HG03039 (cell line): Measurements from ENCODE around the gene NTPCR.
"Not testable (repeated sequence)": the region's sequence is repeated elsewhere in the genome, so short reads cannot be mapped to it uniquely, and the experiment has no call there.

Experiments
- ATAC-seq: cut with Tn5 transposase; IDR thresholded peaks from one replicate; pipeline ENCODE4 v1.9.1; 2021; ENCODE audit warnings: mild to moderate bottlenecking, moderate library complexity; ENCODE audit not compliant: unreplicated experiment

NTPCR gene

DNA sequence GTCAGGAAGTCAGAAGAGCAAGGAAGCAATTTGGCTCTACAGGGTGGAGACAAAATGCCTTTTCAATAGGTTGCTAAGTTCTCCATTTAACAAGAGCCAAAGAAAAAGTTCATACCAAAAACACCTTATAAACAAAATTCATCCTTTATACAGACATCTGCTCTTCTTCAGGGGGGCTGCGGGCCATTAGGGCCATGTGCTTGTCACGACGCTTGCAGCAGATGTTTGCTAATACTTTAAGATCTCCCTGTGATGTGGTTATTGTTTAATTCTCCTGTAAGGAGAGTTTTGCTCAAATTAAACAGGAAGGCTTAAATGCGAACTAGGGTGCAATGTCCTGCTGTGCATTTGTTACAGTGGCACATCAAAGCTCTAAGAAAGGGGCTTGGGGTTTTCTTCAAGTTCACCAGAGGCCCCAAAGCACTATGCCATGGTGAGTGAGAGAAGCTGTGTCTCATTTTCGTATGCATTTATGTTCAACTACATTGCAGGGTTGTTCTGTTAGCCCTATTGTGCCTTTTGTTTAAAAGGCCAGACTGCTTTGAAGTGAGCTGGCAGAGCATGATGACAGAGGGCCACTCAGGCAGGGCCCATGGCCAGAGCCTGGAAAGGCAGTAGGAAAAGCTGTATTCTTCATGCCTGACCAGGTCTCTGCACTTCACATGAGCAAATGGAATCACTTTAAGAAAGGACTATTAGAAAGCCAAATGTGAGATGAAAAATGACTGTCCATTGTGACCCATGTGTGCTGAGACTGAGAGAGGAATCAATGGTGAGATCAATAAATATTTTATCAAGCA, 24.8 kb upstream of the NTPCR start:
- no peak for ATAC-seq

DNA sequence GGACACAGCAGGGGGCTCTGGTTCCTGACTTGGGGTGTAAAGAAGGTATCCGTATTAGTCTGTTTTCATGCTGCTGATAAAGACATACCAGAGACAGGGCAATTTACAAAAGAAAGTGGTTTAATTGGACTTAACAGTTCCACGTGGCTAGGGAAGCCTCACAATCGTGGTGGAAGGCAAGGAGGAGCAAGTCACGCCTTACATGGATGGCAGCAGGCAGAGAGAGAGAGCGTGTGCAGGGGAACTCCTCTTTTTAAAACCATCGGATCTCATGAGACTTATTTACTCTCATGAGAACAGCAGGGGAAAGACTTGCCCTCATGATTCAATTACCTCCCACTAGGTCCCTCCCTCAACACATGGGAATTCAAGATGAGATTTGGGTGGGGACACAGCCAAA, 23.2 kb upstream of the NTPCR start:
- not testable (repeated sequence) for ATAC-seq

DNA sequence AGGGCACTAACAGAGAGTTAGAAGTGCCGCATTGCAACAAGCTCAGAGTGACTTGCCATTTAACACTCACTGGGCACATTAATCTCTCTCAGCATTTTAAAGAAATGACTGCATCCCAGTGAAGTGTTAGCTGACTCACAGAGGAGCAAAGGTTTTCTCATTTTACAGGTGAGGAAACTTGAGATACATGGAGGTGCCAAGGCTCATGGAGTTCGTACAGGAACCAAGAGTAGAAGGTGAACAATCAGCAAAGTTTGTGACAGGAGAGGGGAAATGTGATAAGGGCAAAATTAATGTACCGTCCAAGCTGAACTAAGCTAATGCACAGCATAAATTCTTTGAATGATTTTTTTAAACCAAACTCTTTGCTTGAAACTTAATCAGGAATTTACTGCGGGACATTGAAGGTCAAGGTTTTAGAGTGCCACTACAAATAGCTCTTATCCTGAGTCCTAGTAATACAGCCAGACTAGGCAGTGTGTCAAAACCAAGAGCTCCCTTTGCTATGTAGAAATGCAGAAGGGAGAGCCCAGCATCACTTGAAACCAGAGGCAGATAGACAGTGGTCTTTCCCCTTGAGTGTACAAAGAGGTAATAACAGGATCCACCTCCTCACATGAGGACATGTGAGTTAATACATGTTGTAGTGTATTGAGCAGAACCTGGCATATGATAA, 22.4 kb upstream of the NTPCR start:
- no peak for ATAC-seq

DNA sequence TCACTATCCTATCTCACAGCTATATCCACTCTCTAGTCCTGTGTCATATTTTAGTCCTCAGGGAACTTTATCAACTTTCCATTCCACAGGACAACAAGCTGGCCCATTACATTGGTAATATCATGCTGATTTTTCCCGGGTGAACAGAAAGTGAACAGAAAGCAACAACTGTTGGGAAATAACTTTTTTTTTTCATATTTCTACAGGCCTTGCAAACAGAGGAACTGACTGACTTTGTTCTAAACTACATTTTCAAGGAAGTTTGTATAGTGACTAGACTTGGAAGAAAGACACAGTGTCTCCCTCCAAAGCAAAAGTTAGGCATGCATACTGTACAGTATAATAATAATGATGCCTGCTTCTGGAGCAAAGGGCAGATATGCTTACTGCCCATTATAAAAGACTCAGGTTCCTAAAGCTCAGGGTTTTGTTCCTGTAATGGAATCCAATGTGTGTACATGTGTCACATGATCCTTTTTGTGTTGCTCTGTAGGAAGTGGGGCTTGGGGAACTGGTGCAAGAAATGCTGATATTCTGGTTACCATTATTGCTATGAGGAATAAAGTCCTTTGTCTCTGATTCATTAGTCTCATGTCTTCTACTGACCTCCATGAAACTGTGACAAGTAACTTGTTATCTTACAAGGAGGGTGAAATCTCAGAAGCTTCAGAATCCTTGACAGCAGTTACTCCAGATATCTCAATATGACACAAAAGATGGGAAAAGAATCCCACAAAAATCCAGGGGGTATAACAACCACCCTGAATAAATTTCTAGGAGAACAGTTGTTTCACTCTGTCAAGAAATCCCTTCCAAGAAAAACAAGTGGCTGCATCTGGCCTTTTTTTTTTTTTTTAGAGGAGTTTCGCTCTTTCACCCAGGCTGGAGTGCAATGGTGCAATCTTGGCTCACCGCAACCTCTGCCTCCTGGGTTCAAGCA, 17.7 kb upstream of the NTPCR start:
- no peak for ATAC-seq

DNA sequence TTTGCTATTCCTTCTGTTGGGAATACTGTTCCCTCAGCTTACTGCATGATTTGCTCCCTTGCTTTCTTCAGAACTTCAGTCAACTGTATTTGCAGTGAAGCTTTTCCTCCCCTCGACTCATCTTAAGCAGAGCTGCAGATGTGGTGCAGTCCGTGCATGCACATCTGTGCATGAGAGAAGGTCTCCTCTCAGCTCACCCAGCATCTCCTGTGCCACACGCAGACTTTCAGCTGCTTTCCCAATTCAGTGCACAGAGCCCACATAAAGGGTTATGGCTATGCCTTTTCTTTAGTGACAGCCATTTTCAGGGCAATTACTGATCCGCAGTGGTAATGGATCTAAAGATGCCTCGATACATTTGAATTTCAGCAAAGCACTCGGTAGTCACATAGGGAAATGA, 13.5 kb upstream of the NTPCR start:
- ATAC-seq, result no peak

DNA sequence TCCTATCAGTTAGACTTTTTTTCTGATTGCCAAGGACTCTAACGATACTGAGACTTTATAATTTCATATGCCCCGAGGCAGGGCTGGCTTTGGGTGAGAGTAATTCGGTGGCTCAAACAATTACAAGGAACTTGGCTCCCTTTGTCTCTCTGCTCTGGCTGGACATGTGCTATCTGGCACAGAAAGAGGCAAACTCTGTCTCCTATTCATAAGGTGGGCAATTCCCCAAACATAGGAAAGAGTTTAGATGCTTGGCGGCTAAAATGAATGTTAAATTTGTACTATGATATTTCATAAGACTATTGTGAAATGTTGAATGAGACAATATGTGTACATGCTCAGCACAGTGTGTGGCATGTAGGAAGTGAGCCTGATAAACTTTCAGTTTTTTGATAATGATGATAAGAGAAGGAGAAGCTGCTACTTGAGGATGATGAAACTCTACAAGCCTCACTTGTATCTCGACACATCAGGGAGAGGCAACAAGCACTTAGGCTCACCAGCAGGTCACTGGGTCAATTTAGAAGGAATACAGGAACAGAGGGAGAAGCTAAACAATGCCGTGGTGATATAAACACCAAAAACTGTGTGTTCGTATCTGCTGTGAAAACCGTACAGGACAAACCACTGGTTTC, 12.6 kb upstream of the NTPCR start:
- no peak for ATAC-seq

DNA sequence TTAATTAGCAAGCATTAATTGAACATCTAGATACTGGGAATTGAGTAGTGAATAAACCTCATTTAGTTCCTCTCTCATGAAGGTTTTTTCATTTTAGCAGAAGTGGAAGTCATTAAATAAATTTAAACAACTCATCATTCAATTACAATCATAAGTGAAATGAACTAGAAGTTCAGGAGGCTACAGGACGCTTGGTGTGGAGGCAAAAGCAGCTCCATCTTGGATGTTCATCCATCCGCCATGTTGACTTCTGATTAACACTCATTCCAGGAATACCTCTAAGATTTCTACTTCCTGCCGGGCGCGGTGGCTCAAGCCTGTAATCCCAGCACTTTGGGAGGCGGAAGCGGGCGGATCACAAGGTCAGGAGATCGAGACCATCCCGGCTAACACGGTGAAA, 11.5 kb upstream of the NTPCR start:
- ATAC-seq, result no peak

DNA sequence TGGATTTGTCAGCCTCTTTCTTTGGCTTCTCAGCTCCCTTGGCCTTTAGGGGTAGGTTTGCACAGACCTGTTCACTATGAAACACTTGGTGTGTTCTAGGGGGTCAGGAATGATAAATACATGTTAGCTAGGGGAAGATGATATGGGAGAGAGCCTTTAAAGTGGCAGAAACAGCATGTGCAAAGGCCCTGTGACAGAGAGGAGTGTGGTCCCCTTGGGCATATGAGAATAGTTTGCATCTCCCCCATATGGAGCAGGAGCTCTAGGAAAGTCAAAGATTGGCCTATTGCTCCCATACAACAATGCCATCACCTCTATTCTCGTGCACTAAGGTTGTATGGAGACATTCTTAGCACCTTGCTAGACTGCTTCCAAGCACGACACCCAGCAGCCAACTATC, 10.7 kb upstream of the NTPCR start:
- no peak for ATAC-seq

DNA sequence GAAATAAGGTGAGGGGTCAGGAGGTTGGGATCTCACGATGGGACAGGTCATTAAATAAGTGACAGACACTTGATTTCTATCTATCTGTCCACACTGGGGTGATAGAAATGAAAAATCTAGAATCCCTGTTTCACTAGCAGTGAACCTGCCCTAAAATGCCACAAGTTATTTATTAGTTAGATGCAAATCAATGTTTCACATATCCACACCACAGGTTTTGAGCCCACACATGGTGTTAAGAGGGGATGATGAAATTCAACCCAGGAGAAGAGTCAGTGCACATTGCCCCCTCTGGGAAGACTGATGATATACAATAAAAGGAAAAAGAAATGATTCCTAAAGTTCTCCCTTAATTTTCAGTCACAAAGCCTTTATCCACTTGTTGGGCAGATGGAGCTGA, 10.1 kb upstream of the NTPCR start:
- ATAC-seq, result no peak

DNA sequence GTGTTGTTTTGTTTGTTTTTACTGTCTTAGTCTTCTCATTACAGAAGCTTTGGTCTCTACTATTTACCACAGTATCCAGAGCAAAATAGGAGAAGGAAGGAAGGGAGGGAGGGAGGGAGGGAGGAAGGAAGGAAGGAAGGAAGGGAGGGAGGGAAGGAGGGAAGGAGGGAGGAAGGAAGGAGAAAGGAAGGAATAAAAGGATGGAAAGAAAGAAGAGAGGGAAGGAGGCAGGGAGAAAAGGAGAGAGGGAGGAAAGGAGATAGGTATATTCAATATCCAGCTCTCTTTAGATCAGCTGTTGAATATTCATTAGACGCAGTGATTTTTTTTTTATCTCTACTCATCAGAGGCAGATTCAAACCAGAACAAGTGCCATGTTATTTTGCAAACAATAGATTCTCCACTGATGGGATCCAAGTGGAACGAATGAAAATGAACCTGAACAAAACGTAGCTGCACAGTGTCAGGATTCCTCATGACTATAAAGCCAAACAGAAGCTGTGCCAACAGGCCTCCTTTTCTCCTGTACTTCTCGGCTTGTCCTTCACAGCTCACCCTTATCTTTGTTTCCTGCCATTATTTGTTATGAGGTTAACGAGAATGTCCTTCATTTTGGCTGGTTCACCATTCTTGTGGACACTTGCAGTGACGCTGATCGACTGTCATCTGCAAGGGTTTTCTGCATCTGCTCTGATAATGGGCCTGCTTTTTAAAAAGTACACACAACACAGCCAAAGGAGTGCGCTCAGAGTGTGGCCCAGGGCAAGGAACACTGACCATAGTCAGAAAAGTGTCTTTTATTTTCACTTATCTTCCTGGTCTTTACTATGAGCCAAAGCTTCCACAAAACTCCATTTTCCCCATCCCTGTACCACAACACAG, 7.8 kb upstream of the NTPCR start:
- ATAC-seq, result no peak

DNA sequence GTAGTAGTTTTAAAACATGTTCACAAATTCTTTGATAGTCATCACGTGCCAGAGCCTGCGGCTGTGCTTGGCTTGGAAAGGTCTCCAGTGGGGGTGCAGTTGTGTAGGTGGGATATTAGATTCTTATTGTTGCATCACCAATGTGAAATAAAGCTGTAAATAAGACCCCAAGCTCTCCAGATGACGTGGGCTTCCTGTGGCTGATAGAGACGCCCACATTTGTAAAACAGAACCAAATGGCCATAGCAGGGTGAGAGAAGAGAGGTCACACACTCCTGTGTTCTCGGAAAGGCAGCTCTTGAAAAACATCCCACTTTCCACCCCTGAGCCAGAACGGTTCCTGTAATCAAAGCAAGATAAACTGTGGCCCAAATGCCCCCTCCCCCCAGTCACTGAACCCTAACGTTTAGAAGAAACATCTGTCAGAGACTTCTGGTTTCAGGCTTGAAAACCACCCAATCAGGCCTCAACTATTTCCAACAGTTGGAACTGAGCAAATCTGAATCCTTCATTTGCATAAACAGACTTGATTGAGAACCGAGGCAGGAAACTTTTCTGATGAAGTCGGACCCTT, 6.6 kb upstream of the NTPCR start:
- no peak for ATAC-seq

DNA sequence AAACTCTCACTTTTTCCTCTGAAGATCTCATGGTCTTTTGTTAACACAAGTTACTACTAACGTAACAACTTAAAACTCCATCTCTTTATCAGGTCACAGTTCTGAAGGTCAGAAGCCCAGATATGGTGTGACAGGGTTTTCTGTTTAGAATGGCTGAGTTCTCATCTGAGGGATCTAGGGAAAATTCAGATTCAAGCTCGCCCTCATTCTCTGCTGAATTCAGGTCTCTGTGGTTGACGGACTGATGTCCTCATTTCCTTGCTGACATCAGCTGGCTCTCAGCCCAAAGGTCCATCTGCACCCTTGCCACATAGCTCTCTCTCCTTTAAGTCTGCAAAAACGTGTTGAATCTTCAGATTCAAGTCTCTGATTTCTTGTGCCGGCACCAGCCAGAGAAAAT, 6.1 kb upstream of the NTPCR start:
- no peak for ATAC-seq

DNA sequence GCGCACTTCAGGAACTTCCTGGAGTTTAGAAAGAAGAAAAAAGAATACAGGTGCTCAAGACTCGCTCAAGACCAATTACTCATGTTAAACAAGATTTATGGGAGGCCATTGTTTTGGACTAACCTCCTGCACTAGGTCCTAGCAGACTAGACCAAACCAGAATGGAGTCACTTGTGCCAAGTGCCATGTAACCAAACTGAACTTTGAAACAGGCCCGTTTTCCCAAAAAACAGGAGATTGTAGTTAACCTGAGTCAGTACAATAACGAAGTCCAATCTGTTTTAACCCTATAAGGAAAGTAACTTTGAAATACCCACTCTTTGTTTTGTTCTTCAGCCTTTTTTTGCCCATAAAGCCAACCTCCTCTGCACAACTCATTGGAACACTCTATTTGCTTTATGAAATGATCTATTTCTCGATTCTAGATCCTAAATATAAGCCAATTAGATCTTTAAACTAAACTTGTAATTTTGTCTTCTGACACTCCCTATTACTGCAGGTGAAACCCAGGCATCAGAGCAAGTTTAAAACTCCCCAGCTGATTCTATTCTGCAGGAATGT, 695 bp upstream of the NTPCR start:
- ATAC-seq, result no peak

DNA sequence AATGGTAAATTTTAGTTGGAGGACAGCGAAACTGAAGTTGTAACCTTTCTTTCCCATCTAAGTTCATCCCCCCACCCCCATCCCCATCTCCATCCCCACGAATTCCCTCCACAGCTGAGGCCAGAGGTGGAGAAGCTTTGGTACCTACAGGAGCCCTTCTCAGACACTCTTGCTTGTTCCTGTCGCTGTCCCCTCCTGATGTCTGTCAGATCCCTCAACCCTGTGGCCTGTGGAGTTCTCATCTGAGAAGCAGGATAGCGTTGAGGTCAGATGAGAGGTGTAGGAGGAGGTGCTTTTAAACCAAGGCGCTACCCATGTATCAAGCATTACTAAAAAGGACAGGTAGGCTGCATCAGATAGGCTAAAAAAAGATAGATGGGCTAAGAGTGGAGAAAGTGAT, 769 bp downstream of the NTPCR start:
- ATAC-seq, result no peak

DNA sequence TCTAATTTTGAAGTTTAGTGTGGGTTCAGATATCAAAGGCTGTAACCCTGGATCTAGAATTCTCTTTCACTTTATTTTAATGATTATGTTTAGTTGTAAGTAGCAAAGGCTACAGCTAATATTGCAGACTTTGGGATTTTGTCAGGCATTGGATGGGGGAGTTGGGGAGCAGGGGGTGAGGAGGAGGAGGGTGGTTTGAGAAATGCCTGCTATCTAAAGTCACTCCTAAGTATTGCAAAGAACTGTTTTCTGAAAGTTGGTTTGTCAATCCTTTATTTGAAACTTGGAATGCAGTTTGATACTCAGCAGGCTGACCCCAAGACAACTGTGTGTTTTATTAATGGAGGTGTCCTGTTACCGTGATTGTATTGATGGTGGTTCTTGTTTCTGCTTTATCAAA, 1.2 kb downstream of the NTPCR start:
- no peak for ATAC-seq

DNA sequence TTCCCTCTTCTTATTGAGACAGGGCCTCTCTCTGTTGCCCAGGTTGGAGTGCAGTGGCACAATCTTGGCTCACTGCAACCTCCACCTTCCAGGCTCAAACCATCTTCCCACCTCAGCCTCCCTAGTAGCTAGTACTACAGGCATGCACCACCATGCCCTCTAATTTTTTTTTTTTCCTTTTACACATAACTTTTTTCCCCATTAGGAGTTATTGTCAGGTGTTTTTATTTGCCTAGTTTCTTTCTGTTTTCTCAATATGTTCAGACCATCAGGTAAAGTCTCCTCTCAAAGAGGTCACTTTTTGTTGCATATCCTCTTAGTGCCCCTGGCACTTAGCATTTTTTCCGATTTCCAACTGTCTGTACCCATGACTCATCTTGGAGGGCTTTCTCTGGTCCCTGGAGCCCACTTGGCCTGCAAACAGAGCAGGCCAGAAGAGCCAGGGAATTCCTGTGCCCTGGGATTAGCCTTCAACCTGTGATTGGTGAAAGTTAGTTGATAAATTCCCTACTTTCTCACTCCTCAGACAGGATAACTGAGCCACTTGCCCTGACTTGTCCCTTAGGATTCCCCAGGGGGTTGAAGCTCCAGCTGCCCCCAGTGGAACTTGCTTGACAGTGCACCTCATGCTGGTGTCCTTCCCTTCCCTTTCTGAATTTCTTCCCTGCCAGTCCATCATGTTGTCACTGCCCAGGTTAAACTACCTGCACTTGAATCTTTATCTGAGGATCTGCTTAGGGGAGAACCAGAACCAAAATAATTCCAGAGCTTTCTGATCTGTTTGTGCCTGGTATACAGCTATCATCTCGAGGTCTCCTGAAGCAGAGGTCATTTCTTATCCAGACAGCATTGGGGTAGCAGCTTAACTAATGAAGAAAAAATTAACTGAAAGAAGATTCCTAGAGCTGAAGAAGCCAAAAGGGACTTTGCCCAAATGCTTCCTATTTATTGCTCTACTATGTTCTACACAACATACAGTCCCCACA, 2.4 kb downstream of the NTPCR start:
- peak; percentile 45 for ATAC-seq

DNA sequence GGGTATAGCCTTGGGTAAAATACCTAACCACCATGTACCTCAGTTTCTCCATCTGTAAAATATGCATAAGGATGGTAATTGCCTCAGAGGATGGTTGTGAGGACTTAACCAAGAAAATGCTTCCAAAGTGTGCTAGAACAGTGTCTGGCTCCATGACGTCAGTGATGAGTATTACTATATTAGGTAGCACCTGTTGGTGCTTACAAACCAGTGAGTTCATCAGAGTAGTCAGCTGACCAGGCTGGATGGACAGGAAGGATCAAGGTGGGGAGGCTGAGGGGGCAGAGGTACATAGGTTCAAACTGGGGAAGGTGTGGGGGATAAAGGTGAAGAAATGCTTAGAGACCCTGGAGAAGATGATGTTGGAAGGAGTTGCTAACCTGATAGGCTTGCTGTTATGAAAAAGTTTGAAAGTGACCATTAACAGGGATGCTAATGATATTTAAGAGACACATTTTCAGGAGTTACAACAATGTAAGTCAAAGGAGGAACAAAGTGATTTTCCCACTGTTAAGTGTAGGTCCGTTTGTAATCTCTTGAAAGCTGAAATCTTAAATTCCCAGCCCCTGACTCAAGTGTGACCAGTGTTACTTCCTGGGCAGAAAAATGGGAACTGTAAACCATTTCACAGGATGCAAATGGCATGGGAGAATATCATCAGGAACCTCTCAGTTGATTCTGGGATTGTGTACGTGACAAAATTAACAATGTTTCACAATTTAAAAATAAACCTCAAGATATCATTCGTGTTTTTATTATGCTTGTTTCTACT, 4.4 kb downstream of the NTPCR start:
- ATAC-seq, result no peak

DNA sequence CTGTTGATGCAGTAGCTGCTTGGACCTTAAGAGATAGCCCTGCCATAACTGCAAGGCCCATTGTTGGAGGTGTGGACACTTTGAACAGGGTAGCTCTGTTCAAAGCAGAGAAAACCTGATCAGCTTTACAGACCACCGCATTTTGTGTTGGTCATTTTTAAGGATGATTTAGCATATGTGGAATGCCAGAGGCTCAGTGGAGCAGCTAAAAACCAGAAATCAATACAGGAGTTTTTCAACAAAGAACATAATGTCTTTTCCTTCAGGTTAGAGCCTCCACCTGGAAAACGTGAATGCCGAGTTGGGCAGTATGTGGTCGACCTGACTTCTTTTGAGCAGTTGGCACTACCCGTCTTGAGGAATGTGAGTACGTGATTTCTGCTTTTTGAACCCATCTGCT, 5.7 kb downstream of the NTPCR start:
- ATAC-seq, result no peak
